ENCODE results near the gene CDH13. TPM values are rescaled to one million over a fixed set of nuclear protein-coding genes. Genes with fewer than 3 reads are reported as not detected.

CDH13 gene
- total RNA-seq, 1 experiment from 2014 or later = 49.3 TPM

- no peak overlapping the region for H3K27ac Mint-ChIP-seq (ENCODE audit: low read depth, unreplicated experiment)
- BruUV-seq (replicated peaks) = no TSS peak
- no peaks in the 10 kb centered on the region for H3K27me3 Mint-ChIP-seq (ENCODE audit: insufficient read depth, unreplicated experiment)
- ChIA-PET CTCF (interaction anchor here (1.1 kb wide), 1 partner anchor 547 kb away, joined by 3 read pairs; no protein-coding TSS in a partner anchor), POLR2A (interaction anchor here (1.4 kb wide), 1 partner anchor 12 kb away, joined by 5 read pairs; no protein-coding TSS in a partner anchor)
- no peaks in the 10 kb centered on the region for H3K4me1 Mint-ChIP-seq (ENCODE audit: insufficient read depth, unreplicated experiment)
- no peak for TF ChIP-seq CTCF (IDR thresholded peaks at IDR 0.05; ENCODE audit: unreplicated experiment)
- no peak overlapping the region for H3K4me3 Mint-ChIP-seq (ENCODE audit: unreplicated experiment)
- no peaks in the 10 kb centered on the region for H3K9me3 Mint-ChIP-seq (ENCODE audit: unreplicated experiment)
- no peak for DNase-seq (ENCODE audit: unreplicated experiment)
- intact Hi-C loops (cut with micrococcal nuclease) = no loop called here
- peaks cover 8% of the 10 kb centered on the region for H3K36me3 Mint-ChIP-seq (ENCODE audit: insufficient read depth, unreplicated experiment)
Observed at GRCh38 chr16:82667437-82667836, 40.7 kb downstream of the CDH13 start.

- Mint-ChIP-seq H3K36me3 (ENCODE audit: insufficient read depth, unreplicated experiment) (peaks cover 5% of the 10 kb centered on the region), H3K4me3 (ENCODE audit: unreplicated experiment) (no peak overlapping the region), H3K27ac (ENCODE audit: low read depth, unreplicated experiment) (no peak overlapping the region), H3K9me3 (ENCODE audit: unreplicated experiment) (no peaks in the 10 kb centered on the region), H3K4me1 (ENCODE audit: insufficient read depth, unreplicated experiment) (no peaks in the 10 kb centered on the region), H3K27me3 (ENCODE audit: insufficient read depth, unreplicated experiment) (no peaks in the 10 kb centered on the region)
- POLR2A ChIA-PET = interaction anchor here (1.4 kb wide), 1 partner anchor 12 kb away, joined by 5 read pairs; no protein-coding TSS in a partner anchor
- TF ChIP-seq CTCF (IDR thresholded peaks at IDR 0.05; ENCODE audit: unreplicated experiment) = no peak
- intact Hi-C loops (cut with micrococcal nuclease) = no loop called here
- no TSS peak for BruUV-seq (replicated peaks)
- DNase-seq (ENCODE audit: unreplicated experiment) = no peak
- CTCF ChIA-PET = interaction anchor here (0.7 to 1.0 kb wide), 3 partner anchors 8 to 70 kb away, joined by 3 to 4 read pairs (median 3); no protein-coding TSS in a partner anchor
Observed at GRCh38 chr16:82668094-82668493, 41.3 kb downstream of the CDH13 start.

GRCh38 chr16:82671741-82672140 lies 45.0 kb downstream of the CDH13 start:
- TF ChIP-seq CTCF (IDR thresholded peaks at IDR 0.05; ENCODE audit: unreplicated experiment) = peak; percentile 37
- Mint-ChIP-seq H3K27ac (ENCODE audit: low read depth, unreplicated experiment) (no peak overlapping the region), H3K9me3 (ENCODE audit: unreplicated experiment) (no peaks in the 10 kb centered on the region), H3K4me1 (ENCODE audit: insufficient read depth, unreplicated experiment) (peaks cover 6% of the 10 kb centered on the region), H3K27me3 (ENCODE audit: insufficient read depth, unreplicated experiment) (no peaks in the 10 kb centered on the region), H3K36me3 (ENCODE audit: insufficient read depth, unreplicated experiment) (peaks cover 13% of the 10 kb centered on the region), H3K4me3 (ENCODE audit: unreplicated experiment) (no peak overlapping the region)
- ChIA-PET POLR2A (no interaction called here), CTCF (interaction anchor here (0.6 to 1.6 kb wide), 9 partner anchors 9 to 587 kb away, joined by 3 to 4 read pairs (median 3); no protein-coding TSS in a partner anchor)
- intact Hi-C loops (cut with micrococcal nuclease) = no loop called here
- DNase-seq (ENCODE audit: unreplicated experiment) = peak; percentile 42
- BruUV-seq (replicated peaks) = no TSS peak

- Mint-ChIP-seq H3K4me1 (ENCODE audit: insufficient read depth, unreplicated experiment) (peaks cover 6% of the 10 kb centered on the region), H3K36me3 (ENCODE audit: insufficient read depth, unreplicated experiment) (peaks cover 13% of the 10 kb centered on the region), H3K4me3 (ENCODE audit: unreplicated experiment) (no peak overlapping the region), H3K9me3 (ENCODE audit: unreplicated experiment) (no peaks in the 10 kb centered on the region), H3K27me3 (ENCODE audit: insufficient read depth, unreplicated experiment) (no peaks in the 10 kb centered on the region), H3K27ac (ENCODE audit: low read depth, unreplicated experiment) (no peak overlapping the region)
- no peak for TF ChIP-seq CTCF (IDR thresholded peaks at IDR 0.05; ENCODE audit: unreplicated experiment)
- intact Hi-C loops (cut with micrococcal nuclease) = no loop called here
- BruUV-seq (replicated peaks) = no TSS peak
- ChIA-PET CTCF (interaction anchor here (0.8 to 1.6 kb wide), 5 partner anchors 10 to 68 kb away, joined by 3 read pairs; no protein-coding TSS in a partner anchor), POLR2A (no interaction called here)
- DNase-seq (ENCODE audit: unreplicated experiment) = peak; percentile 15
Observed at GRCh38 chr16:82672676-82673075, 45.9 kb downstream of the CDH13 start.

Measured in MCF 10A (cell line).